ENCODE data around the gene ZFP3. TPM values are rescaled to one million over a fixed set of nuclear protein-coding genes. Genes with fewer than 3 reads are reported as not detected.
"Not testable (repeated sequence)": the region's sequence is repeated elsewhere in the genome, so short reads cannot be mapped to it uniquely, and the experiment has no call there.

Gene ZFP3
- total RNA-seq, 1 experiment from 2014 or later: not detected

DNA sequence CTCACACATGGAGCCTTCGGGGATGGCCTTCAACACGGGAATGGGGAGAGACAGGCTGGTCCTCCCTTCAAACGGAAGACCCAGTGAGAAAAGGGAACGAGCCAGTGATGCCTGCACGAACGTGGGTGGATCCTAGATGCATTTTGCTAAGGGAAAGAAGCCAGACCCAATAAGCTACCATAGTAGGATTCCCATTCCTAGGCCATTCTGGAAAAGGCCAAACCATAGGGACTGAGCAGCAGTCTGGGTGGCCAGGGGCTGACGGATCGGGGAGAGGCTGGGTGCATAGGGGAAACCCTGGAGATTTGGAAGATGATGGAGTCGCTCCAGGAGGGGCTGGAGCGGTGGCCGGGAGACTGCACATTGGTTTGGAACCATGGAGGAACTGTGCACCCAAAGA, 56.3 kb downstream of the ZFP3 start:
- DNase-seq (ENCODE audit: low spot score); in situ Hi-C loops (cut with HindIII; ENCODE audit: low sequenced_read_pairs): not testable (repeated sequence)

DNA sequence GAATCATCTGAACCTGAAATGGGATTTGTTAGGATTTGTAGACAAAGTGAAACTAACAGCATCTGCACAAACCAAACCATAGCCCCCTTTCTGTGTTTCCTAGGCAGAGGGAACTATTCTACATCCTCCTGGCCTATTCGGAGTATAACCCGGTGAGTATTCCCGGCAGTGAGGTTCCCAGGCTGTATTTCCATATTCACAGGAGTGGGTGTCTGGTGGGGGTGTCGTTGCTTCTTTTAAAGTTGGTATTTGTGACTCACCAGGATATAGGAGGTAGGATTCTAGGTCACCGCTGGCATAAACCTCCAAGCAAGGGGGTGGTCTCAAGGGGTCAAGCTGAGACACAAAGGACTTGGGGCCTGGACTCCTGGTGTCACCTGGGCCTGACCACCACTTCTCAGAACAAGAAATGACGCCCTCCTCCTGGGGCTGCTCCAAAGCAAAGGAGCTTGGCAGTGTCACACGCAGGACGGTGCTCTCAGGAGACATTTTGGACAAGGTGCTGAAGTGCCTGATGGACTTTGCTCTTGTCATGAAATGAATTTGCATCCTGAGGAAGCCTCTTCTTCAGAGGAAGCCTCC, 57.0 kb downstream of the ZFP3 start:
- in situ Hi-C loops (cut with HindIII; ENCODE audit: low sequenced_read_pairs); DNase-seq (ENCODE audit: low spot score): not testable (repeated sequence)

DNA sequence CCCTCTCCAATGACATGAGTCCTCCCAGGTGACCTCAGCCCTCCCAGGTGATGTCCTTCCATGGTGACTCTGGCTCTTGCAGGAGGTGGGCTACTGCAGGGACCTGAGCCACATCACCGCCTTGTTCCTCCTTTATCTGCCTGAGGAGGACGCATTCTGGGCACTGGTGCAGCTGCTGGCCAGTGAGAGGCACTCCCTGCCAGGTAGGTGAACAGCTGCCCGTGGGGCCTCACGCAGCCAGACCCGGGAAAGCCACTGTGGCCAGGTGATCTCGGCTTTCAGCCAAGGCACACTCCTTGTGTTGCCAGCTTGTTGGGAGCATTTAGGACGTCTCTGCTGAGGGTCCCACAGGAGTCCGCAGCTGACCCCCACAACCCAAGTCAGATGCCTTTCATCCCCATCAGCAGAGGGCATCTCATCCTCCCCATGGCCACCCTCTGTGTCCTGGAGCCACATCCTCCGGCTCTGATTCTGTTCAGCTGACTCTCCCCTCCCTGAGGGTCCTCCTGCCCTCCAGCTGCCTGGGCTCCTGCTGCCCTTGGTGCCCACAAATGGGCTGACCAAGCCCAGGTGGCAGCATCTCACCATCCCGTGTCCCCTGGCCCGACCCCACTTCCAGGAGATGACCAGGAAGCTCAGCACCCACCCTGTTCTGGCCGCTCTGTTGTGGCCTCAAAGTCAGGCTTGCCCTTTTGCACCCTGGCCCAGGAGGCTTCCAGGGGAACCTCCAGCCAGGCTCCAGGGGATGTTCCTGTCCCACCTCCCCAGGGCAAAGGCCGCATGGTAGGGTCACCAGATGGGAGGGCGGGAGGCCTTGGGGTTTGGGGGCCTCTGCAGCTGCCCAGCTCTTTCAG, 57.7 kb downstream of the ZFP3 start:
- DNase-seq (ENCODE audit: low spot score): no peak
- in situ Hi-C loops (cut with HindIII; ENCODE audit: low sequenced_read_pairs): no loop called here

DNA sequence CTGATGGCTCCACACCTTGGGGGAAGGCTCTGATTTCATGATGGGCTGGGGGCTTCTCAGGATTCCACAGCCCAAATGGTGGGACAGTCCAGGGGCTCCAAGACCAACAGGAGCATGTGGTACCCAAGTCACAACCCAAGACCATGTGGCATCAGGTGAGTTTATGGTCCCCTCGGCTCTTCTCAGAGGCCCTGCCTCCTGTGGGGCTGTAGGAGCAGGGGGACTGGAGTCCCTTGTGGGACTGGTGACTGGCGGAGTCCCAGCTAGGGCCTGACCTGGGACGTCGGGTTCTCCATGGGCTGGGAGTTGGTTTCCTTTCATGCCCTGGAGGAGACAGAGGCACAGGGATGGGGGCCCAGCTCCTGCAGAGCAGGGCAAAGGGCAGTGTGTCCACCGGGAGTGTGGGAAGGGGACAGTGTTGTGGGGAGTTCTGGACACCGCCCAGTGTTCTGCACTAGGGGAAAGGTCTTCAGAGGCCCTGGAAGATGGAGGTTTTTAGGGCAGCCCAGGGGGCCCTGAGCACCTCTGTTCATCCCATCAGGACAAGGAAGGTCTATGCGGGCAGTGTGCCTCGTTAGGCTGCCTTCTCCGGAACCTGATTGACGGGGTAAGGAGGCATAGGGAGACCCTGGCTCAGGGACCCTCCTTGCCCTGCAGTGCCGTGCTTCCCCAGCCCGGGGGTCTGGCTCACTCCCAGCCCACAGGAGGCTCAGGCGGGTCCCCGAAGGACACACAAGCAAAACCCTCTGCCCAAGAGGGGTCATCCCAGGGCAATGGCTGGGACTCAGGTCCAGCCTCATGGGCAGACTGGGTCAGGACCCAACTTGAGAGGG, 58.5 kb downstream of the ZFP3 start:
- in situ Hi-C loops (cut with HindIII; ENCODE audit: low sequenced_read_pairs); DNase-seq (ENCODE audit: low spot score): not testable (repeated sequence)

DNA sequence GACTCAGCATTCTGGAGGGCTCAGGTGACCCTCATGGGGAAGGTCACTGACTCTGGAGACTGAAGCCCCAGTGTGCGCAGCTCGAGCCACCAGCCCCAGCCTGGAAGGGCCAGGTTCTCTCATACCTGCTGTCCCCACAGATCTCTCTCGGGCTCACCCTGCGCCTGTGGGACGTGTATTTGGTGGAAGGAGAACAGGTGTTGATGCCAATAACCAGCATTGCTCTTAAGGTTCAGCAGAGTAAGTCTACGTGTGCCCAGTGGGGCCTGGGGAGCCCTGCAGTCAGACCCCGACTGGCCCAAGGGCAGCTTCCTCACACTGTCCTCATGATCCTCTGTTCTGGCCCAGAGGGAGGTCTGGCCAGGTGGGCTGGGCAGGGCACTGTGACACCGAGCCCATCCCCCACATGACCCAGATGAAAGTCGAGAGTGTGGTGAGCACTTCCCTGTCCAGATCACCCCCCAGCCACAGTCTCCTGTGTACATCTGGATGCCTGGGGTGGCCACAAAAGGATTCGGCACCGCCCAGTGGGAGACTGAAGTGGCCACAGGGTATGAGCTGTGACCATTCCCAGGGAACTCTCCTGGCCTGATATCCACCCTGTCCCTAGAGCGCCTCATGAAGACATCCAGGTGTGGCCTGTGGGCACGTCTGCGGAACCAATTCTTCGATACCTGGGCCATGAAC, 59.4 kb downstream of the ZFP3 start:
- DNase-seq (ENCODE audit: low spot score); in situ Hi-C loops (cut with HindIII; ENCODE audit: low sequenced_read_pairs): not testable (repeated sequence)

DNA sequence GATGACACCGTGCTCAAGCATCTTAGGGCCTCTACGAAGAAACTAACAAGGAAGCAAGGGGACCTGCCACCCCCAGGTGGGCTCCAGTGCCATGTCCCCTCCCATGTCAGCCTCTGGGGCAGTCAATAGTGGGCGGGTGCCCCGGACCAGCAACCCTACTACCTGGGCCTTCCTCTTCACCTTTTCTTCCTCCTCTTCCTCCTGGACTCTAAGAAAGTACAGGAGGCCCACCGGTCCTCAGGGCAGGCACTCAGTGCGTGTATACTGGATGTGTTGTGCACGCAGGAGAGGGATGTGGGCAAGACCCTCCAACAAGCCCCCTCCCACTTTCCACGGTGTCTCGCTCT, 59.9 kb downstream of the ZFP3 start:
- in situ Hi-C loops (cut with HindIII; ENCODE audit: low sequenced_read_pairs); DNase-seq (ENCODE audit: low spot score): not testable (repeated sequence)

DNA sequence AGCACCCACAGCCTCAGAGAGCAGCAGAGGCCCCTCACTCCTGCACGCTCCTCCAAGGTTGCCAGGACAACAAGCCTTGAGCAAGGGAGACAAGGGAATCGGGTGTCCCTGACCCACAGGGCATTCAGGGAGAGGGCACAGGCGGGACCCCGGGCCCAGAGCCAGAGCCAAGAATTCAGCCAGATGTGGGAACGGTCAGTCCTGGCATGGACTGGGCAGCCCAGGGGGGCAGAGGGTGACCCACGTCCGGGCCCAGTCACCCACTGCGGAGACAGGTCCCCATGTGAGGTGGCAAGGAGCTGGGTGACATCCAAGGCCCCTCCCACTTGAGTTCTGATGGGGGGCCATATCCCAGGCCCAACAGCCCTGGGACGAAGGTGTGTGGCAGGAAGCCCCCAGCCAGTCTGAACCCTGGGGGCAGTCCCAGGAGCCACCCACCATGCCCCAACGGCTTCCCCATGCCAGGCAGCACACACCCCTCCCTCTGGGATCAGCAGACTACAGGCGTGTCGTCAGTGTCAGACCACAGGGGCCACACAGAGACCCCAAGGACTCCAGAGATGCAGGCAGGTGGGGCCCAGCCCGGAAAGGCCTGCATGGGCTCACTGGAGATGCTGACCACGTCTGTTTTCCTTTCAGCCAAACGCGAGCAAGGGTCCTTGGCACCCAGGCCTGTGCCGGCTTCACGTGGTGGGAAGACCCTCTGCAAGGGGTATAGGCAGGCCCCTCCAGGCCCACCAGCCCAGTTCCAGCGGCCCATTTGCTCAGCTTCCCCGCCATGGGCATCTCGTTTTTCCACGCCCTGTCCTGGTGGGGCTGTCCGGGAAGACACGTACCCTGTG, 60.6 kb downstream of the ZFP3 start:
- DNase-seq (ENCODE audit: low spot score): no peak
- in situ Hi-C loops (cut with HindIII; ENCODE audit: low sequenced_read_pairs): no loop called here

DNA sequence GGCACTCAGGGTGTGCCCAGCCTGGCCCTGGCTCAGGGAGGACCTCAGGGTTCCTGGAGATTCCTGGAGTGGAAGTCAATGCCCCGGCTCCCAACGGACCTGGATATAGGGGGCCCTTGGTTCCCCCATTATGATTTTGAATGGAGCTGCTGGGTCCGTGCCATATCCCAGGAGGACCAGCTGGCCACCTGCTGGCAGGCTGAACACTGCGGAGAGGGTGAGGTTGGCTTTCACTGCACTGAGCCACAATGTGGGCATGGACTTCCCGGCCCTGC, 61.1 kb downstream of the ZFP3 start:
- in situ Hi-C loops (cut with HindIII; ENCODE audit: low sequenced_read_pairs): no loop called here
- no peak for DNase-seq (ENCODE audit: low spot score)

DNA sequence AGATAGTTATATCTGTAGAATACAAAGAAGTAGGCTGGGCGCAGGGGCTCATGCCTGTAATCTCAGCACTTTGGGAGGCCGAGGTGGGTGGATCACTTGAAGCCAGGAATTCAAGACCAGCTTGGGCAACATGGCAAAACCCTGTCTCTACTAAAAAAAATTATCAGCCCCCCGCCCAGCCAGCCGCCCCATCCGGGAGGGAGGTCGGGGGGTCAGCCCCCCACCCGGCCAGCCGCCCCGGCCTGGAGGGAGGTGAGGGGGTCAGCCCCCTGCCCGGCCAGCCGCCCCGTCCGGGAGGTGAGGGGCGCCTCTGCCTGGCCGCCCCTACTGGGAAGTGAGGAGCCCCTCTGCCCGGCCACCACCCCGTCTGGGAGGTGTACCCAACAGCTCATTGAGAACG, 64.6 kb downstream of the ZFP3 start:
- in situ Hi-C loops (cut with HindIII; ENCODE audit: low sequenced_read_pairs); DNase-seq (ENCODE audit: low spot score): not testable (repeated sequence)

Other genes with a start within 250 kb of the ZFP3 start
- gene MINK1, start 245.1 kb upstream of the ZFP3 start, total RNA-seq (2014; rRNA removed; shearing (Covaris generic)): 33.8 and 48.3 TPM in 2 replicates
- not detected in 2 replicates for gene C17orf107, start 178.9 kb upstream of the ZFP3 start, total RNA-seq (2014; rRNA removed; shearing (Covaris generic))
- not detected in 2 replicates for gene CHRNE, start 175.4 kb upstream of the ZFP3 start, total RNA-seq (2014; rRNA removed; shearing (Covaris generic))
- not detected in 2 replicates for gene GP1BA, start 146.2 kb upstream of the ZFP3 start, total RNA-seq (2014; rRNA removed; shearing (Covaris generic))
- 111 and 132 TPM in 2 replicates for gene SLC25A11, start 138.4 kb upstream of the ZFP3 start, total RNA-seq (2014; rRNA removed; shearing (Covaris generic))
- 86.0 and 97.4 TPM in 2 replicates for gene RNF167, start 138.2 kb upstream of the ZFP3 start, total RNA-seq (2014; rRNA removed; shearing (Covaris generic))
- gene PFN1, start 129.9 kb upstream of the ZFP3 start, total RNA-seq (2014; rRNA removed; shearing (Covaris generic)): 563 and 707 TPM in 2 replicates
- gene ENO3, start 127.3 kb upstream of the ZFP3 start, total RNA-seq (2014; rRNA removed; shearing (Covaris generic)): 52.8 and 75.4 TPM in 2 replicates
- 32.3 and 59.7 TPM in 2 replicates for gene SPAG7, start 110.7 kb upstream of the ZFP3 start, total RNA-seq (2014; rRNA removed; shearing (Covaris generic))
- 6.9 and 16.9 TPM in 2 replicates for gene CAMTA2, start 90.8 kb upstream of the ZFP3 start, total RNA-seq (2014; rRNA removed; shearing (Covaris generic))
- gene INCA1, start 80.9 kb upstream of the ZFP3 start, total RNA-seq (2014; rRNA removed; shearing (Covaris generic)): 0.14 TPM in 1 of 2 replicates, not detected in the other
- 75.6 and 95.9 TPM in 2 replicates for gene KIF1C, start 80.5 kb upstream of the ZFP3 start, total RNA-seq (2014; rRNA removed; shearing (Covaris generic))
- not detected in 2 replicates for gene SLC52A1, start 43.0 kb upstream of the ZFP3 start, total RNA-seq (2014; rRNA removed; shearing (Covaris generic))
- 10.1 and 11.8 TPM in 2 replicates for gene ZNF232, start 33.4 kb downstream of the ZFP3 start, total RNA-seq (2014; rRNA removed; shearing (Covaris generic))
- gene USP6, start 37.6 kb downstream of the ZFP3 start, total RNA-seq (2014; rRNA removed; shearing (Covaris generic)): not detected in 2 replicates
- 9.1 and 18.1 TPM in 2 replicates for gene ZNF594, start 113.4 kb downstream of the ZFP3 start, total RNA-seq (2014; rRNA removed; shearing (Covaris generic))
- not detected in 2 replicates for gene SCIMP, start 156.4 kb downstream of the ZFP3 start, total RNA-seq (2014; rRNA removed; shearing (Covaris generic))
- gene RABEP1, start 203.8 kb downstream of the ZFP3 start, total RNA-seq (2014; rRNA removed; shearing (Covaris generic)): 54.0 and 63.0 TPM in 2 replicates